GM10847 (cell line): ENCODE results near the gene DYSF.

ENCODE experiments used
- POLR2A ChIP-seq: IDR thresholded peaks from 2 replicates; pipeline ENCODE4 v1.6.1; 2011; ENCODE audit not compliant: insufficient read length; ENCODE audit errors: extremely low read depth

Gene DYSF

GRCh38 chr2:71720596-71721361, 267.4 kb downstream of the DYSF start:
- TF ChIP-seq POLR2A, result no peak

GRCh38 chr2:71721362-71721665, 268.0 kb downstream of the DYSF start:
- no peak for TF ChIP-seq POLR2A

DNA sequence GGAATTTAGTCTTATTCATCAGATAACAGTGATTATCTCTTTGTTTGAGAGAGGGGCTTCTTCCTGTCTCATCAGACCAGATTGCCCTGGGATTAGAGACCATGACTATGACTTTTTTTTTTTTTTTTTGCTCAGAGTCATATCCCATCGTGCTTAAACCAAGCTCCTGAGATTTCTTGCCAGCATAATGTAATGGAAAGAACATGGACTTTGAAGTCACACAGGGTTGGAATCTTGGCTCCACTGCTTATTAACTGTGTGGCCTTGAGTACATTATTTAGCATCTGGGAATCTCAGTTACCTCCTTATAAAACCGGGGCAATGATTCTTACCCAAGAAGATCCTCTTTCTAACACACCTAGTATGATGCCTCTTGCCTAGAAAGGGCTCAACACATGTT, 268.3 kb downstream of the DYSF start:
- TF ChIP-seq POLR2A, result no peak

- TF ChIP-seq POLR2A, result no peak
Observed at GRCh38 chr2:71722286-71722685, 268.9 kb downstream of the DYSF start.

DNA sequence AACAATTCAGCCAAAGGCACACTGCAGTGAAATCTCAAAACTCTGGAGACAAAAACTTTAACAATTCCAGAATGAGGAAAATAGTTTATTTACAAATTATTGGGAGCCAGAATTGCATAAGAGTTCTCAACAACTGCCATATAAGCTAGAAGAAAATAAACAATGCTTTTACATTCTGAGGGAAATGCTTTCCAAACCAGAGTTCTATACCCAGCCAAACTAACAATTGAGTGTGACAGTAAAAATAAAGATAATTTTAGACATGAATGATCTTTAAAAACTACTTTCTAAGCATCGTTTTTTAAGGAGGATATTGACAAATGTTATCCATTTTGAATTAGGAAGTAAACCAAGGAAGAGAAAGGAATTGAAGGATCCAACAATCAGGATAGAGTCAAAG, 271.4 kb downstream of the DYSF start:
- TF ChIP-seq POLR2A, result no peak

- TF ChIP-seq POLR2A, result no peak
Observed at GRCh38 chr2:71725836-71726235, 272.5 kb downstream of the DYSF start.

DNA sequence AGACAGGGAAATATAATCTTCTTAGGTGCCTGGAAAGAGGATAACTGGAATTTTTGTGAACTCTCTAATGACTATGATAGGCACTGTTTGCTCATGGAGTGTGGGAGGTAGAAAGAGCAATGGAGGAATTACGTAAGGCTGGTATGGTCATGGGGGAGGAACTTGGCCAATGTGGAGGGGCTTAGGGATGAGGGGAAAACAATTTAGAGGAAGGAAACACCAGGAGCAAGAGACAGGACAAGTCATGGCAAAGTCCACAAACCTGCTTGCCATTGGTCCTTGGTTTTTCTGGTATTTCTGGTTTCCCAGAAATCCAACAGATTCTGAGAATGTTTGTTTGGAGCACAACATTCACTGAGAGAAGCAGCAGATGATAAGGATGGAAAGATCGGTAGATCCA, 274.2 kb downstream of the DYSF start:
- TF ChIP-seq POLR2A, result no peak

- no peak for TF ChIP-seq POLR2A
Observed at GRCh38 chr2:71728036-71728435, 274.7 kb downstream of the DYSF start.

DNA sequence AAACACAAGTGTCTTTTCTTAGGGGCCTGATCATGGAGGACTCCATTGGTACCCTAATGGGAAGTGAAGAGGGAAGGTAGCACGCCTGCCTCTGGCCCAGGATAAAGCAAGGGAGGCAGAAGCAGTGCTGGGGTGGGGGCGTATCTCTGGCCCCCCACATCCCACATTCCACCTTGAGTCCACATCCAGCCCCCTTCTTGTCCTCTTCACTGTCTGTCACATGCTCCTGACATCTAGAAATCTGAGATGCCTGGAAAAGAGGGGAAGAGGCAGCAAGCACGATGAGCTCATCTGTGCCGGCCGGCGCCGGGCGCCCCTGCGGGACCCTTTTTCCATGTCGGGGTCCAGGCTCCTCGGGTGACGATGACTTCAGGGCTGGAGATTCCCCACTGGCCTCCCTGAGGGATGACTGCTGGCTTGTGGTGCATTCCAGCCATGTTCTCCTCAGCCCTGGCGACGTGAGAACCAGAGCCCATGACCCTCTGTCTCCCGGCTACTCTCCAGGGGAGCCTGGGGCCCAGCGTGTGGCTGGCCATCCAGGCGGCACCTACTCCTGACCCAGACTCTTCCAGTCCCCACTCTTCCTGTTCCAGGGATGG, 277.5 kb downstream of the DYSF start:
- no peak for TF ChIP-seq POLR2A

GRCh38 chr2:71734620-71735019, 281.3 kb downstream of the DYSF start:
- TF ChIP-seq POLR2A, result no peak

GRCh38 chr2:71735676-71736075, 282.3 kb downstream of the DYSF start:
- TF ChIP-seq POLR2A, result no peak
